ENCODE results near the gene UGT1A8.
"Not testable (repeated sequence)": the region's sequence is repeated elsewhere in the genome, so short reads cannot be mapped to it uniquely, and the experiment has no call there.

The UGT1A8 gene

DNA sequence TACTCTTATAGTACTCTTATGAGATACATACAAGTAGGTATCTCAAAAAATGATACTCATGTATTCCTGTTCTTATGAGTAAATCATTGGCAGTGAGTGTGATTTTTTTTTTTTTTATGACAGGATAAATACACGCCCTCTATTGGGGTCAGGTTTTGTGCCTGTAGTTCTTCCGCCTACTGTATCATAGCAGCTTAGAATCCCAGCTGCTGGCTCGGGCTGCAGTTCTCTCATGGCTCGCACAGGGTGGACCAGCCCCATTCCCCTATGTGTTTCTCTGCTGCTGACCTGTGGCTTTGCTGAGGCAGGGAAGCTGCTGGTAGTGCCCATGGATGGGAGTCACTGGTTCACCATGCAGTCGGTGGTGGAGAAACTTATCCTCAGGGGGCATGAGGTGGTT lies at the start of gene UGT1A8:
Gene UGT1A8, plus strand, starts transcription at position 158 of the 400 bp plus-strand sequence. Its CDS starts 75 bp downstream, at position 233.
- DNase-seq (ENCODE audit: low read depth), result not testable (repeated sequence)

DNA sequence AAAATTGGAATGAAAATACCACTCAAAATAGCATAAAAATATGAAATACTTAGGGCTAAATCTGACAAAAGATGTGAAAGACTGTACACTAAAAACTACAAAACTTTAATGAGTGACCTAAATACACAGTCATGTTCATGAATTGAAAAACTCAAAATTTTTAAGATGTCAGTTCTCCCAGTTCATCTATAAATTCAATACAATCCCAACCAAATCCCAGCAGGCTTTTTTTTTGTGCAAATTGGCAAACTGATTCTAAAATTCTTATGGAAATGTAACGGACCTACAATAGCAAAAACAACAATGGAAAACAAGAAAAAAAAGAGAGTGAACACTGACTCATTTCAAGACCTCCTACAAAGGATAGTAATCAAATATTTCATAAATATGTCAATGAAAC lies 46.4 kb upstream of the UGT1A8 start:
- no peak for DNase-seq (ENCODE audit: low read depth)

DNA sequence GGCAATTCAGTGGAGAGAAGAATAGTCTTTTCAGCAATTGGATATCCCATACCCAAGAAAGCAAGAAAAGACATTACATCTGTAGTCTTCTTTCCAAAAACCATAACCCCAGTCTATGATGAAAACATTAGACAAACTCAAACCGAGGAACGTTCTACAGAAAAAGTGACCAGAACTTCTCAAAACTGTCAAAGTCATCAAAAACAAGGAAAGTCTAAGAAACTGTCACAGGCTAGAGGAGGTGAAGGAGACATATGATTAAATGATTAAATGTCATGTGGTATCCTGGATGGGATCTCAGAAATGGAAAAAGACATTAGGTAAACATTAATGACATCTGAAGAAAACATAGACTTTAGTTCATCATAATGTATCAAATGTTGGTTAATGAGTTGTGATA lies 46.0 kb upstream of the UGT1A8 start:
- no peak for DNase-seq (ENCODE audit: low read depth)

DNA sequence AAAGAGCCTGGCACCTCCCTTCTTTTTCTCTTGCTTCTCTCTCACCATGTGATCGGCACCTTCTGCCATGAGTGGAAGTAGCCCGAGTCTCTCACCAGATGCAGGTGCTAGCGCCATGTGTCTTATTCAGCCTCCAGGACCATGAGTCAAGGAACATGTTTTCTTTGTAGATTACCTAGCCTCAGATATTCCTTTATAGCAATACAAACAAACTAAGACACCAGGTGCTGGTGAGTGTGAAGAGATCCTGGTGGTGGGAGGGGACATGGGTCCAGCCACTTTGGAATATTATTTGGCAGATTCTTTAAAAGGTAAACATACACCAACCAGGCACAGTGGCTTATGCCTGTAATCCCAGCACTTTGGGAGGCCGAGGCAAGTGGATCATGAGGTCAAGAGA lies 45.0 kb upstream of the UGT1A8 start:
- no peak for DNase-seq (ENCODE audit: low read depth)

DNA sequence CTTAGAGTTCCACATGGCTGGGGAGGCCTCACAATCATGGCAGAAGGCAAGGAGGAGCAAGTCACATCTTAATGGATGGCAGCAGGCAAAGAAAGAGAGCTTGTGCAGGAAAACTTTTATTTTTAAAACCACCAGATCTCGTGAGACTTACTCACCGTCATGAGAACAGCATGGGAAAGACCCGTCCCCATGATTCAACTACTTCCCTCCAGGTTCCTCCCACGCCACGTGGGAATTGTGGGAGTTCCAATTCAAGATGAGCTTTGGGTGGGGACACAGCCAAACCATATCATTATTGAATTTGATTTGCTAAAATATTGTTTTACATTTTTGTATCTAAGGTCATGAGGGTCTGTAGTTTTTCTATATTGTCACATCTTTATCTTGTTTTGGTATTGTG lies 40.1 kb upstream of the UGT1A8 start:
- not testable (repeated sequence) for DNase-seq (ENCODE audit: low read depth)

DNA sequence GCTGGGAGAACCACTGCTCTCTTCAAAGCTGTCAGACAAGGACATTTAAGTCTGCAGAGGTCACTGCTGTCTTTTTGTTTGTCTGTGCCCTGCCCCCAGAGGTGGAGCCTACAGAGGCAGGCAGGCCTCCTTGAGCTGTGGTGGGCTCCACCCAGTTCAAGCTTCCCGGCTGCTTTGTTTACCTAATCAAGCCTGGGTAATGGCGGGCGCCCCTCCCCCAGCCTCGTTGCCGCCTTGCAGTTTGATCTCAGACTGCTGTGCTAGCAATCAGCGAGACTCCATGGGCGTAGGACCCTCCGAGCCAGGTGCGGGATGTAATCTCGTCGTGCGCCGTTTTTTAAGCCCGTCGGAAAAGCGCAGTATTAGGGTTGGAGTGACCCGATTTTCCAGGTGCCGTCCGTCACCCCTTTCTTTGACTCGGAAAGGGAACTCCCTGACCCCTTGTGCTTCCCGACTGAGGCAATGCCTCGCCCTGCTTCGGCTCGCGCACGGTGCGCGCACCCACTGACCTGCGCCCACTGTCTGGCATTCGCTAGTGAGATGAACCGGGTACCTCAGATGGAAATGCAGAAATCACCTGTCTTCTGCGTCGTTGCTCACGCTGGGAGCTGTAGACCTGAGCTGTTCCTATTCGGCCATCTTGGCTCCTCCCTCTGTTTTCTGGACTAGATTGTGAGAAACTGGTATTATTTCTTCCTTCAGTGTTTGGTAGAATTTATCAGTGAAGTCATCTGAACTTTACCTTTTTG lies 34.0 kb upstream of the UGT1A8 start:
- not testable (repeated sequence) for DNase-seq (ENCODE audit: low read depth)

DNA sequence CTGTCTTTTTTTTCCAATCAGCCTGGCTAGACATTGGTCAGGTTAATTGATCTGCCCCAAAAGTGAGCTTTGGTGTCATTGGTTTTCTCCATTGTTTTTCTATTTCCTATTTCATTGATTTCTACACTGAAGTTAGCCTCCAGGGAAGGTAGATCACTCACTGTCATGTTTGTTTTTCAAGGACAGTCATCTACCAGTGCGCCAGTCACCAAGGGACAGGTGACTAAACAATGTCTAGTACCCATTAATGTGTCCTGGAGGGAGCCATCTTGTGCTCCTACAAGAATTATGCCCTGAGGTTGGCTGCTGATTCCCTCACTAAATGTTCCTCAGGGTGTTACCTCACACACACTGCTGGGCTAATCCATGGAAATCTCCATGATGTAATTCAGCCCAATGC lies 33.2 kb upstream of the UGT1A8 start:
- DNase-seq (ENCODE audit: low read depth), result no peak

DNA sequence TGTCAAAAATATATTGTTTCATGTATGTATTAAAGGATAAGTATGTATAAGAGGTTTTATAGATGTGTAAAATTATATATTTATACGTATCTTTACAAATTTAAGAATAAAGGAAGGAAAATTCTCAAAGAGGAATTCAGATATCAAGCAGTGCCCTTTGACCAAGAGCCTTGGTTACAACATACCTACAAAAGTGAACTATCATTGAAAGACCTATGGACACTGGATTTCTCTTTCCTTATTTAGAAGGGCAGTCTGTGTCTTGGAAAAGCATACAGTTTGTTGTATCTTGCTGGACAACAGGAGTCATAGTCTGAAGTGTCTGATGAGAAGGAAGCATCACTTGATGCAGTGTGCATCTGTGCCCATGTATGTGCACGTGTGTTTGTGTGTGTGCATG lies 29.0 kb upstream of the UGT1A8 start:
- DNase-seq (ENCODE audit: low read depth), result no peak

DNA sequence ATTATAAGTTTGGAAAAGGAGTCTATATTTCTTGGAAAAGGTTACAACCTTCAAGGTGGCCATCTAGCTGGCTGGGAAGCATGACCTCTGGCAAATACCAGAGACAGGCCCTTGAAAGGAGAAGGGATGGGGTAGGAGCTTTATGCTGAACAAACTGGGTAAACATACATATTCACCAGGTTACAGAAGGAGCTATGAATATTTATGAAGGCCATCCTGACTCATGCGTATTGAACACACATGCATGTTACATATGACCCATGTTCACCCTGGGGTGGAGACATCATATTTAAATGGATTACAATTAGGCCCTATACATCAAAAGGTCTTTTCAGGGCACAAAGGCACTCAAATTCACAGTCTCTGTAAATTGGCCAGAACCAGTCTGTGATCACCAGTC lies 24.7 kb upstream of the UGT1A8 start:
- DNase-seq (ENCODE audit: low read depth), result not testable (repeated sequence)

DNA sequence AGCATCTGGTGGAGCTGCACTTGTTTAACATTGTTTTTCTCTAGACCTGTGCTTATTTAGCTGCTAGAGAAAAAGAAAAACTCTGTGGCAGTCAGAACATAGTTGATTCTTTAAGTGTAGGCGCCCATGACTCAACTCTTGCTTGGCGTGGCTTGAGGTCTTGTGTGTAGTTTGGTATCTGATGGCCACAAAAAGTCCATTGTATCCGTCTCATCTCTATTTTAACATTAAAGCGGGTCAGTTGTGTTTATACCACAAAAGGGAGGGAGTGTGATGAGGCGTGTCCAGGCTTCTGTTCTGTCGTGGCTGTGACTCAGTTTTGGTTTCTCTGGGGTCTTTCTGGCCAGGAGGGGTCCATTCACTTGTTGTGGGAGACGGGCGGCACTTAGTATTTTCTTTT lies 24.2 kb upstream of the UGT1A8 start:
- no peak for DNase-seq (ENCODE audit: low read depth)

DNA sequence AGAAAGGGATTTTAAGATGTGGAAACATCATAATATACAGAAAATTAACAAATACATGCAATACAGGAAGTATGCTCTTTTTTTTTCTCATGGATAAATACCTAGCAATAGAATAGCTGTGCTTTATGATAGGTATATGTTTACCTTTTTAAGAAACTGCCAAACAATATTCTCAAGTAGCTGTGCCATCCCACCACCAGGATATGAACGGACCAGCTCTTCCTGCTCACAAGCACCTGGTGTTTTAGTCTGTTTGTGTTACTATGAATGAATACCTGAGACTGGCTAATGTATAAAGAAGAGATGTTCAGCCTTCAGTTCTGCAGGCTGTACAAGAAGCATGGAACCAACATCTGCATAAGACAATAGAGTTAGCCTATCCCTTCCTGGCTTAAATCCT lies 19.9 kb upstream of the UGT1A8 start:
- DNase-seq (ENCODE audit: low read depth), result no peak

DNA sequence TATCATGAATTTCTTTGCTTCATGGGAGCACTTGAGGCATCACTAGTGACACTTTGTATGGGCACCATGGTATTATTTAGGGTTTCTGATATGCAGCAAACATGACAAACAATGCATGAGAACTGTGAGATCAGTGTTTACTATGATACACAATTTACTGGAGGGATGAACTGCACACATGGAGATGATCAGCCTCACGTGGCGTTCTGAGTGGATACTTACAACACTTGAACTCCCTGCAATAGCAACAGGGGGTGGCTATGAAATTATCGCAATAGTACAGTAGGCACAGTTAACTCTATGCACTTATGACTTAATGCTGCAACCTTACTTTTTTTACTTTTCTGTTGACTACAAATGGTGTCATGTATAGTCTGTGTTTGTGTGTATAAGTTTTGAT lies 18.5 kb upstream of the UGT1A8 start:
- no peak for DNase-seq (ENCODE audit: low read depth)

DNA sequence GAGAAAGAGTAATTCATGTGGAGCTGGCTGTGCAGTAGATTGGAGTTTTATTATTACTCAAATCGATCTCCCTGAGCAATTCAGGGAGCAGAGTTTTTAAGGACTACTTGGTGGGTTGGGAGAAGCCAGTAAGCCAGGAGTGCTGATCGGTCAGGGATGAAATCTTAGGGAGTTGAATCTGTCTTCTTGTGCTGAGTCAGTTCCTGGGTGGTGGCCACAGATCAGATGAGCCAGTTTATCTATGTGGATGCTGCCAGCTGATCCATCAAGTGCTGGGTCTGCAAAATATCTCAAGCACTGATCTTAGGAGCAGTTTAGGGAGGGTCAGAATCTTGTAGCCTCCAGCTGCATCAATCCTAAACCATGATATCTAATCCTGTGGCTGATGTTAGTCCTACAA lies 17.0 kb upstream of the UGT1A8 start:
- no peak for DNase-seq (ENCODE audit: low read depth)

DNA sequence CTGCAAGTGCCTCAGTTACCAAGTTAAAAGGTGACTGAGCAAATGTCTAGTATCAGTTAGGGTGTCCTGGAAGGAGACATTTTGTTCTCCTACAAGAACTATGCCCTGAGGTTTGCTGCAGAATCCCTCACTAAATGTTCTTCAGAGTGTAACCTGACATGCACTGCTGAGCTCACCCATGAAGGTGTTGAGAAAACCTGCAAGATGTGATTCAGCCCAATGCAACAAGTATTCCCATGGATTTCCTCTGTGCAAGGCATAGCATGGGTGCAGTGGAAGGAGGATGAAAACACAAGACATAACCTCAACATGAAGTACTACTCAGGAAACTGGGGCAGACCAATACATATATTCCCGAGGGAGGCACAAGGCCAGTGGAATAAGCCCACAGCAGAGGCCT lies 15.4 kb upstream of the UGT1A8 start:
- no peak for DNase-seq (ENCODE audit: low read depth)

DNA sequence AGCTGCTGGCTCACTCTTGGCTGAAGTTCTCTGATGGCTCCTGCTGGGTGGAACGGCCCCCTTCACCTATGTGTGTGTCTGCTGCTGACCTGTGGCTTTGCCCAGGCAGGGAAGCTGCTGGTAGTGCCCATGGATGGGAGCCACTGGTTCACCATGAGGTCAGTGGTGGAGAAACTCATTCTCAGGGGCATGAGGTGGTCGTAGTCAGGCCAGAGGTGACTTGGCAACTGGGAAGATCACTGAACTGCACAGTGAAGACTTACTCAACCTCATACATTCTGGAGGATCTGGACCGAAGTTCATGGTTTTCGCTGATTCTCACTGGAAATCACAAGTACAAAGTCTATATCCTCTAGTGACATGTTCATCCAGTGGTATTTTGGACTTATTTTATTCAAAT lies 13.9 kb upstream of the UGT1A8 start:
- no peak for DNase-seq (ENCODE audit: low read depth)

DNA sequence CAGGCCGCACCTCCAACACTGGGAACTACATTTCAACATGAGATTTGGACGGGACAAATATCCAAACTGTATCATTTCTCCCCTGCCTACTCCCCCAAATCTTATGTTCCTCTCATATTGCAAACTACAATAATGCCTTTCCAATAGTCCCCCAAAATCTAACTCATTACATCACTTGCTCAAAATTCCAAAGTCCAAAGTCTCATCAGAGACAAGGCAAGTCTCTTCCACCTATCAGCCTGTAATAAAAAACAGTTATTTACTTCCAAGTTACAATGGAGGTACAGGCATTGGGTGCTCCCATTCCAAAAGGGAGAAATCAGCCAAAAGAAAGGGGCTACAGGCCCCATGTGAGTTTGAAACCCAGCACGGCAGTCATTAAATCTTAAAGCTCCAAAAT lies 12.6 kb upstream of the UGT1A8 start:
- DNase-seq (ENCODE audit: low read depth), result no peak

DNA sequence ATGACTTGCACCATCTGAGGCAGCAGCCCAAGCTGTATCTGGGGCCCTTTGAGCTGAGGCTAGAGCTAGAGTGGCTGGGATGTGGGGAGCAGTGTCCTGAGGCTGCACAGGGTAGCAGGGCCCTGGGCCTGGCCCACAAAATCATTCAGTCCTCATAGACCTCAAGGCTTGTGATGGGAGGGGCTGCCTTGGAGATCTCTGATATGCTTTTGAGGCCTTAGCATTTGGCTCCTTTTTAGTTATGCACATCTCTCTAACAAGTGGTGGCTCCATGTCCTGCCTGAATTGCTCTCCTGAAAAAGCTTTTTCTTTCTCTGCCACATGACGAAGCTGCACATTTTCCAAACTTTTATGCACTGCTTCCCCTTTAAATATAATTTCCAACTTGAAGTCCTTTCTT lies 11.8 kb upstream of the UGT1A8 start:
- no peak for DNase-seq (ENCODE audit: low read depth)

DNA sequence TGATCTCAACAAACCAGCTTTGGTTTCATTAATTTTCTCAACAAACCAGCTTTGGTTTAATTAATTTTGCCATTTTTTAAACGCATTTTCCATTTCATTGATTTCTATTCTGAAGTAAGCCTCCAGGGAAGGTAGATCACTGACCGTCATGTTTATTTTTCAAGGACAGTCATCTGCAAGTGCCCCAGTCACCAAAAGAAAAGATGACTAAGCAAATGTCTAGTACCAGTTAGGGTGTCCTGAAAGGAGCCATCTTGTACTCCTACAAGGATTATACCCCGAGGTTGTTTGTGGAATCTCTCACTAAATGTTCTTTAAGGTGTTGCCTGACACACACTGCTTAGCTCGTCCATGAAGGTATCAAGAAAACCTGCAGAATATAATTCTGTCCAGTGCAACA lies 6.1 kb upstream of the UGT1A8 start:
- DNase-seq (ENCODE audit: low read depth), result no peak

DNA sequence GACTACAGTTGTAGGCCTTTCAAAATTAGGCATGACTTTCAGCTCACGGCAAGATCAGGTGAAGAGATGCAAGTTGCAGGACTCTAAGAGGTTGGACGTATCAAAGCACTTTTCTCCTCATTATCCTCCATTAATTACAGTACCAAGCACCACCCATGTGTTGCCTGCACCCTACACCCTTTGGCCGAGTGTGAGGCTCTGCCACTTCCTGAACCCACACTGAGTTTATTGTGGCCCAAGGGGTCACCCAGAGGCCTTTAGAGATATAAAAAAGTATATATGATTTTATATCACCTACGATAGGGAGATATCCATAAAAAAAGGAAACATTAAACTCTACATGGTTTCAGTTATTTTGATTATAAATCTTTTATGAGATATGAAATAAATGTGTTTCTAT lies 2.8 kb downstream of the UGT1A8 start:
- DNase-seq (ENCODE audit: low read depth), result no peak

DNA sequence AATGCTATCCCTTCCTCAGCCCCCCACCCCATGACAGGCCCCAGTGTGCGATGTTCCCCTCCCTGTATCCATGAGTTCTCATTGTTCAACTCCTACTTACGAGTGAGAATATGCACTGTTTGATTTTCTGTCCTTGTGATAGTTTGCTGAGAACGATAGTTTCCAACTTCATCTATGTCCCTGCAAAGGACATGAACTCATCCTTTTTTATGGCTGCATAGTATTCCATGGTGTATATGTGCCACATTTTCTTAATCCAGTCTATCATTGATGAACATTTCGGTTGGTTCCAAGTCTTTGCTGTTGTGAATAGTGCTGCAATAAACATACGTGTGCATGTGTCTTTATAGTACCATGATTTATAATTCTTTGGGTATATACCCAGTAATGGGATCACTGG lies 4.4 kb downstream of the UGT1A8 start:
- not testable (repeated sequence) for DNase-seq (ENCODE audit: low read depth)

DNA sequence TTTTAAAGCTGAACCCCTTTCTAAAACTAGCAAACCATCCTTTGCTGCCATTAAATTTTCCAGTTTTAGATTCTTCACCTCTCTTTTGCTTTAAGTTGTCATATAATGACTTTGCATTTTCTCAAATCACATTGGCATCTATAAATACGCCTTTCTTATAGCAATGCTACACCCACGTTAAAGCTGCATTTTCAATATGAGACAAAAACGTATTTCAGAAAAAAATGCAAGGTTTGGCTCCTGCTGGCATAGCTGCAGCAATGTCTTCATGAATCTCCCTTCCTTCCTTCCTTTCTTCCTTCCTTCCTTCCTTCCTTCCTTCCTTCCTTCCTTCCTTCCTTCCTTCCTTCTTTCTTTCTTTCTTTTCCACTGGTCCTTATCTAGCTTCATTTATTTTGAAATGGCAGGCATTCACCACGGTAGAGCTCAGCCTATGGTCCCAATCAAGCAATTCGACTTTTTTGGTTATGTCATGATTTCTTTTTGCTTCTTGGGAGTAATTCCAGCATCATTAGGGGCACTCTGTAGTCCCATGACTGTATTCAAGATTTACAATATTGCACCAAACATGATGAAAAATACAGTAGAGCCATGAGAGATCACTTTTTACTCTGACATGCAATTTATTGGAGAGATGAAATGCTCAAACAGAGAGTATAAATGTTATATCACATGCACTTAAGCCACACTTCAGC lies 10.0 kb downstream of the UGT1A8 start:
- DNase-seq (ENCODE audit: low read depth), result no peak

DNA sequence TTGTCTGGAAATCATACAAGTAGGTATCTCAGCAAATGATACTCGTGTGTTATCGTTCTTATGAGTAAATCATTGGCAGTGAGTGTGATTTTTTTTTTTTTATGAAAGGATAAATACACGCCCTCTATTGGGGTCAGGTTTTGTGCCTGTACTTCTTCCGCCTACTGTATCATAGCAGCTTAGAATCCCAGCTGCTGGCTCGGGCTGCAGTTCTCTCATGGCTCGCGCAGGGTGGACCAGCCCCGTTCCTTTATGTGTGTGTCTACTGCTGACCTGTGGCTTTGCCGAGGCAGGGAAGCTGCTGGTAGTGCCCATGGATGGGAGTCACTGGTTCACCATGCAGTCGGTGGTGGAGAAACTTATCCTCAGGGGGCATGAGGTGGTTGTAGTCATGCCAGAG lies 18.9 kb downstream of the UGT1A8 start, which contains the start of gene UGT1A10:
Gene UGT1A10, plus strand, starts transcription at position 143 of the 400 bp plus-strand sequence. Its CDS starts 75 bp downstream, at position 218.
- not testable (repeated sequence) for DNase-seq (ENCODE audit: low read depth)

DNA sequence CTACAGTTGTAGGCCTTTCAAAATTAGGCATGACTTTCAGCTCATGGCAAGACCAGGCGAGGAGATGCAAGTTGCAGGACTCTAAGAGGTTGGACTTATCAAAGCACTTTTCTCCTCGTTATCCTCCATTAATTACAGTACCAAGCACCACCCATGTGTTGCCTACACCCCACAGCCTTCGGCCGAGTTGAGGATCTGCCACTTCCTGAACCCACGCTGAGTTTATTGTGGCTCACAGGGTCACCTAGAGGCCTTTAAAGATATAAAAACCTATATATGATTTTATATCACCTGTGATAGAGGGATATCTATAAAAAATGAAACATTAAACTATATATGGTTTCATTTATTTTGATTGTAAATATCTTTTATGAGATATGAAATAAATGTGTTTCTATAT lies 21.4 kb downstream of the UGT1A8 start:
- no peak for DNase-seq (ENCODE audit: low read depth)

DNA sequence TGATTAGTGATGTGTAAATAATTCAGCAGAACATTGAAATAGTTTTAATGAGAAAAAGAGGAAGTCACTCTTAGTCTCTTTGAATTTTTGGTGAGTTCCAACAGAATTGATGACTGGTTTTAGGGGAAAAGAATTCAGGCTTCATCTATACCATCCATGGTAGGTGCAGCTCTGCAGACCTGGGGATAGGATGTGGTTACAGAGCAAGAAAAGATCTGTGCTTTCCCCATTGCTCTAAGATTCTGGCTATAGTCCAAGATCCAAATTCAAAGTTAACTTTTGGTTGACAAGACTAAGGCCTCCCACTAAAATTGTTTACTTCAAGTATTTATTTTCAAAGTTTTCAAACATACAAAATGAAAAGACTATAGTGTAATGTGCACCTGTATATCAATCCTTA lies 22.4 kb downstream of the UGT1A8 start:
- DNase-seq (ENCODE audit: low read depth), result no peak
